NCI-H2107 treated with DMSO at 0.1 percent for 48 hours (cell line): ENCODE results near the gene OCEL1.
A peak's percentile ranks its signal among the peaks of the same experiment; 100 is the strongest.

Experiments used
- DNase-seq: peaks from one replicate; lab custom pipeline; 2025; ENCODE audit not compliant: unreplicated experiment; lab: John Stamatoyannopoulos, UW

Gene OCEL1

GRCh38 chr19:17237747-17238706 lies 12.0 kb downstream of the OCEL1 start:
- no peak for DNase-seq

GRCh38 chr19:17240062-17240752 lies 14.2 kb downstream of the OCEL1 start:
- no peak for DNase-seq

GRCh38 chr19:17240826-17241399 lies 14.9 kb downstream of the OCEL1 start:
- DNase-seq, result no peak

- DNase-seq, result no peak
These were observed 16.6 kb downstream of the OCEL1 start for GRCh38 chr19:17242431-17243208.

GRCh38 chr19:17243211-17243829 lies 17.3 kb downstream of the OCEL1 start:
- no peak for DNase-seq

GRCh38 chr19:17243830-17244617 lies 18.0 kb downstream of the OCEL1 start:
- DNase-seq, result no peak

GRCh38 chr19:17244618-17245534 lies 18.9 kb downstream of the OCEL1 start:
- no peak for DNase-seq

GRCh38 chr19:17245535-17245984 lies 19.5 kb downstream of the OCEL1 start, which contains the start of gene NR2F6:
TSS of gene NR2F6 (minus strand) at chr19:17245919. CDS start at chr19:17245220, 699 bp downstream.
- DNase-seq, result no peak

- no peak for DNase-seq
These were observed 20.8 kb downstream of the OCEL1 start for GRCh38 chr19:17246681-17247425.

GRCh38 chr19:17248011-17248776 lies 22.2 kb downstream of the OCEL1 start:
- DNase-seq, result peak; percentile 56

GRCh38 chr19:17249887-17250548 lies 24.0 kb downstream of the OCEL1 start:
- DNase-seq, result no peak

- DNase-seq, result no peak
These were observed 28.6 kb downstream of the OCEL1 start for GRCh38 chr19:17254636-17255035.

- peak; percentile 73 for DNase-seq
These were observed 29.2 kb downstream of the OCEL1 start for GRCh38 chr19:17255150-17255621.

- DNase-seq, result no peak
These were observed 30.1 kb downstream of the OCEL1 start for GRCh38 chr19:17256130-17256529.

GRCh38 chr19:17259118-17259780 lies 33.2 kb downstream of the OCEL1 start:
- no peak for DNase-seq

- DNase-seq, result no peak
These were observed 33.9 kb downstream of the OCEL1 start for GRCh38 chr19:17259934-17260333.
